Central memory CD4-positive, alpha-beta T cell (primary cell): Measurements from ENCODE around the gene PTPRM.
"Not testable (repeated sequence)": the region's sequence is repeated elsewhere in the genome, so short reads cannot be mapped to it uniquely, and the experiment has no call there.

ENCODE experiments used
- DNase-seq: peaks from one replicate; pipeline ENCODE4 v3.0.0; 2022

PTPRM gene

DNA sequence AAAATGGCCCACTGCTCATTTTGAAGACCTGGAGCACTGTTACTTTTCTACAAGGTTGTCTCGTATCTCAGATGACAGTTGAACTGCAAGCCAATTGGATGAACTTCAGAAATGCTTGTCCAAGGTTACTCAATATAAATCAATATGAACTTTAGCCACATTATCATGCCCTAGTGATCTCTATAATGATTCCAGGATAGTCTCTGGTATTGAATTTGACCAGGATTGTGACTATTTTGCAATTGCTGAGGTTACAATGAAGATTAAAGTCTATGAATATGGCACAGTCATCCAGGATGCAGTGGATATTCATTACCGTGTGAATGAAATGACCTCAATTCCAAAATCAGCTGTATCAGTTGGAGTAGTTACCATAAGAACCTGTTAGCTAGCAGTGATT is 846.1 kb downstream of the PTPRM start:
- no peak for DNase-seq

DNA sequence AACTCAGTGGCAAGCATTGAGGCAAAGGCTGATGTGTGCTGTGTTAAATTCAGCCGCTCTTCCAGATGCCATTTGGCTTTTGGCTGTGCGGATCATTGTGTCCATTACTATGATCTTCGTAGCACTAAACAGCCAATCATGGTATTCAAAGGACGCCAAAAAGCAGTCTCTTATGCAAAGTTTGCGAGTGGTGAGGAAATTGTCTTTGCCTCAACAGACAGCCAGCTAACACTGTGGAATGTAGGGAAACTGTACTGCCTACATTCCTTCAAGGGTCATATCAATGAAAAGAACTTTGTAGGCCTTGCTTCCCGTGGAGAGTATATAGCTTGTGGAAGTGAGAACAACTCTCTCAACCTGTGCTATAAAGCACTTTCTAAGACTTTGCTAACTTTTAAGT is 846.6 kb downstream of the PTPRM start:
- no peak for DNase-seq

DNA sequence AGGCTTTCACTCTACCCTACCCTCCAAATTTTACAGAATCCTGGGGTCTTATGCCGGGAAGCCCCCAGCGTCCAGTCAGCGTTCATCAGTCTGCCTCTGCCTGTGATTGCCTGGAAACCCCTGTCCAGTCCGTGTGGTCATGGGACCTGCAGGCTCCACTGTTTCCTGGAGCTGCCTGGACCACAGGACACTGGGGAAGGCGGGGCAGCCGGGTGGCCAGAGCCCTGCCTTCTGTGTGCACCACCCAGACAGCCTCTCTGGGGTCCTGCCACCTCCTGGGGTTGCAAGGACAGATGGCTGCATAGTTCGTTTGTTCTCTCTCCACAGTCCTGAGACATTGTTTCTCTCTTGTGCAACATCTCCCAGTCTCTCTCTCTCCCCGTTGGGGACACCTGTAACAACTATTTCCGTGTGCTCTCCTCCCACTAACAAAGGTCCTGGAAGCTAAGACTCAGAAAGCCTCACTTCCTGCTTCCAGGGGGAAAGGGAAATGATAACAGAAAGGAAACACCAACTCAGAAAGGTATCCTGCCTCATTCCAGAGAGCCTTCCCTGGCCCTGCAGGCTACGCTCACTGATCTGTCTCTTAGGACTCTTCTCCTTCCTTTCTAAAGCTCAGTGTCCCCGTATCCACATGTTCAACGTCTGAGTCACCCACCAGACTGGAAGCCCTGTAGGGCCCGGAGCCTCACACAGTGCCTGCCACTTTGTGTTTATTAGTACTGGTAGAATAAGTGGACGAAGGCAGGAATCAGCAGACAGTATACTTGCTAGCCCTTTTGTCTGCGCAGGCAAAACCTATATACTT is 849.3 kb downstream of the PTPRM start:
- DNase-seq = no peak

DNA sequence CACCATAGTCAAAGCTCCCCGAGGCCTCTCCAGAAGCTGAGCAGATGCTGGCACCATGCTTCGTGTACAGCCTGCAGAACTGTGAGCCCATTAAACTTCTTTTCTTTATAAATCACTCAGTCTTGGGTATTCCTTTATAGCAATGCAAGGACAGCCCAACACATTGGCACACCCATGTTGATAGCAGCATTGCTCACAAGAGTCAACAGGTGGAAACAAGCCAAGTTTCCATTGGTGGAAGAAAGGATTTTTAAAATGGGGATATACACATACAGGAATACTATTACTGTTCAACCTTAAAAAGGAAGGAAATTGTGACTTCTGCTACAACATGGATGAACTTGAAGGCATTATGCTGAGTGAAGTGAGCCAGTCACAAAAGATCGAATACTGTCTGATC is 855.3 kb downstream of the PTPRM start:
- DNase-seq = no peak

DNA sequence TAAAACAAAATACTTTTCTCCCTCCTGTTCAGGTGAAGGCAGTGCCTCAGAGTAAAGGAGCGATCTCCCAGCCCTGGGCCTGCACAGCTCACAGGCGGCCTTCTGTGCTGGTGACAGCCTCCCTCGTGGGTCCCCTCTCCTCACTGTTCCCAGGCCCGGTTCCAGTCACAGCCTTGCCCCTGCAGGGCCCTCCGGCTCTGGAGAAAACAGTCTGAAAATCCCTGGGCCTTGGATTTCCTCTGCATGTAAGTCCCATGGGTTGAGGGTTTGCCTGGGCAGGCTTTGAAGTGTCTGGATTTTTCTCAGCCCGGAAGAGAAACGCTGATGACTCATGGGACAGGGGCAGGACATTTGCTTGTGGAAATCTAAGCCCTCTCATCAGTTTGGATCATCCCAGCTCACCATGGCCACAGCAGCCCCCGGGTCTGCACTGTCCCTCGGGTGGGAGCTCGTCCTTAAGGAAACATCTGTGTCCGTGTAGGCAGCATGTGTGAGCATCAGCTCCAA is 856.0 kb downstream of the PTPRM start:
- DNase-seq = no peak

DNA sequence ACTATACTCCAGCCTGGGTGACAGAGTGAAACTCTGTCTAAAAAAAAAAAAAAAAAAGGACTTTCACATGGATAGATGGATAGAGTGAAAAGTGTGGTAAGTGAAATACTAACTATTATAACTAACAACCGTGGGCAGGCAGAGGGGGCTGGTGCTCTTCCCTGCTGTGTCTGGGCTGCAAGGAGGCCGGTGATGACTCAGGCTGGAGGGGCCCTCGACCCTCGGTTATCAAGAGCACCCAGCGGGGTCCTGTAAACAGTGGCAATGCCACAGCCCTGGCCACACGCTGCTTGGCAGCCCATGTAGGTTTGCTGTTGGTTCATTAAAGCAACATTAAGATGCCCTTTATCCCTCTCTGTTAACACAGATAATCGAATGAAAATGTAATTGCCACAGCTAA is 857.4 kb downstream of the PTPRM start:
- no peak for DNase-seq

DNA sequence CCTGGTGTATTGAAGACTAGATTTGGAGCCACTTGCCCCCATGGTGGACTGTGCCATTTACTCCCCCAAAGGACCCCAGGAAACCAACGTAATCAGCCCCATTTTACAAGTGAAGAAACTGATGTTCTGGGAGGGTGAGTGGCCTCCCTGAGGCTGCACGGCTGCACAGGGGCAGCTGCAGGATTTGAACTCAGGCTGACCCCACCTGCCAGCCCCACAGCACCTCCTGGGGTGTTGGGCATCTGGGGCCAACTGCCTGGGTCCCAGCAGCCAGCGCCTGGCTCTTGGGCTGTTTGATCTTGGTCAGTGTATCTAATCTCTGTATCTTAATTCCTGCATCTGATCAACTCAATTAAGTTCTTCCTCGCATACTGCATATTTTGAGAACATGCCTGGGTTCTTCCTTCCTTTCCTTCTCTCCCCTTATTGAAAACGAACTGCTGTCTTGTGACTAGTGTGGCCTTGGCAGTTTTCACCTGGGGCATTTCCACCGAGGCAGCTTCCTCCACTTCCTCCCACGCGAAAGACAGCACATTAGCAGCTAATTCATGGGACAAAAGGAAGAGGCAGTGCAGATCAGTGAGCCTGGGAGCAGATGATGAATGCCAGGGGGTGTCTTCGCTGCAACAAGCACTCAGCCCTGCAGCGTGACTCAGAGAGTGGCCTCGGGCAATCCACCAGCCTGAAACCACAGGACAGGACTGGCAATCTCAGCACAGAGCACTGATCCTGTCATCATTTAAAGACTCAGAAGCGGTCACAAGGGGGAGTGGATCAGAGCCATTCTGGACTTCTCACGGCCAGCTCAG is 858.0 kb downstream of the PTPRM start:
- DNase-seq = no peak

DNA sequence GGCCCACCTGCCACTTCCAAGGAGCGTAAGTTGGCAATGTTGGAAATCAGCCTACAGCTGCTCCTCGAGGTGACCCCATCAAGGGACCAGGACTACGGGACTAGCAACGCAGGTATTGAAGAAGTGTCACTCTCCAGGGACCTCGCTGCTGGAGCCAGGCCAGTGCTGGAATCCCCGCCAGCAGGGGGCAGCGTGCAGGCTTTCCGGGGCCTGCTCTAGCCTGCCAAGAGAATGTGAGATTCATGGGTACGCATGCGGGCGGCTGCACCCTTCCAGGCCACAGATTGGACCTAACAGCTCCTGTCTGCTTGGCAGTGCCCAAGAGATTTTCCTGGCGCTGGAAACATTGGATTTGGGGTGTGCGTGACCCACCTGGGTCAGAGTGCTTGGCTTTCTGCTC is 859.3 kb downstream of the PTPRM start:
- DNase-seq = no peak

DNA sequence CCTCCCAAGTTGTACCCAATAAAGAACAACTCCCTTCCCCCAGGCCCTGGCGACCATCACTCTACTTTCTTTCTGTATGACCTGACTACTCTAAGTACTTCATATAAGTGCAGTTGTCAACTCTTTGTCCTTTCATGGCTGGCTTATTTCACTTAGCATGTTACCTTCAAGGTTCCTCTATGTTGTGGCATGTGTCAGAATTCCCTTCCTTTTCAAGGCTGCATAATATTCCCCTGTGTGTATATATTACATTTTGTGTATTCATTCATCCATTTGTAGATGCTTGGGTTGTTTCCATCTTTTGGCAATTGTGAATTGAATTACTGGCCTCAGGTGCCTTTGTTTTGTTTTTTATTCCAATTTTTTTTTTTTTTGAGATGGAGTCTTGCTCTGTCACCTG is 860.2 kb downstream of the PTPRM start:
- no peak for DNase-seq

DNA sequence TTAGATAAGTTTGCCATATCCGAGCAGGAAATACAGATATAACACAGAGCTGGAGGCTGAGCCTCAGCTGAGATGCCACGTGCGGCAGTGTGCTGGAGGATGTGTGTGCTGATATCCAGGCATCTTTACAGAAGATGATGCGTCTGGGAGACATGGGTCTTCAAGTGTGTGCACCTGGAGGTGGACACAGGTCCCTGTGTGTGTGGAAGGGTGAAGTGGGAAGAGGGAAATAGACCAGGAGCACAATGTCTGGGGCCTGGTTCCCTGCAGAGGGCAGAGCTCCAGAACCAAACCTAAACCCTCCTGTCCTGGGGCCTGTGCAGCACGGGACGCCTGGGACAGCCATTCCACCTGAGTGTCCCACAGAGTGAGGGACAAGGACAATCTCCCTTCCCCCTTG is 861.8 kb downstream of the PTPRM start:
- no peak for DNase-seq

DNA sequence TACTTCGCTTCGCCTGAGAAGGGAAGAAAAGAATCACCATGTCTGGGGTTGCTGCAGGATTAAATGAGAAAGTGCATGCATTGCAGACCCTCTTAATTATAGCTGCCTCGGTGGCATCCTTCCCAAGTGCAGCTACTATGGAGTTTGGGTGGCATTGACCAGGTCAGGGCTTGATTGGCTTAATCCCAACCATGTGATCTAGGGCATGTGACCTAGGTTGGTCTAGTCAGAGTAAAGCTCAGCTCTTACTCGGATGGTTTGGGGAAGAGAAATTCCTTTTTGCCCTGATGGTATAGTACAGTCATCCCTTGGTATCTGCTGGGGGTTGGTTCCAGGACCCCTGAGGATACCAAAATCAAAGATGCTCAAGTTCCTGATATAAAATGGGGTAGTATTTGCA is 863.9 kb downstream of the PTPRM start:
- DNase-seq = no peak

DNA sequence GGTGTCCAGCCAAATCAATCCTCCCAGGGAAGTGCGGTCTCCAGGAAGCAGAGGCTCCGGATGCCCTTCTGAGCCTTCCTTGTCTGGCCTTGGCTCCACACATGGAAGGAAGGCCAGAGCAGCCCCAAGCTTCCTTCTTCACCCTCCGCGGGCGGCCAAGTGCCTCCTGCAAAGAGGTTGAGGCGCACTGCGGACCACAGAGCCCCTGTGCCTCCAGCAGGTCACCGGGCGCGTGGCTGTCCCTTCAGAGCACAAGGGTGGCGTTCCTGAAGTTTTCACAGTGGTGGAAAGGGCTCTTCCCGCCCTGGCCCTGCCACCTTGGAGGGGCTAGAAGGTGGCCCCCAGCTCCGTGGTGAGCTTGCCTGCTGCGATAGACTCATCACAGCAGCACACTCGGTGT is 866.2 kb downstream of the PTPRM start:
- DNase-seq = no peak

DNA sequence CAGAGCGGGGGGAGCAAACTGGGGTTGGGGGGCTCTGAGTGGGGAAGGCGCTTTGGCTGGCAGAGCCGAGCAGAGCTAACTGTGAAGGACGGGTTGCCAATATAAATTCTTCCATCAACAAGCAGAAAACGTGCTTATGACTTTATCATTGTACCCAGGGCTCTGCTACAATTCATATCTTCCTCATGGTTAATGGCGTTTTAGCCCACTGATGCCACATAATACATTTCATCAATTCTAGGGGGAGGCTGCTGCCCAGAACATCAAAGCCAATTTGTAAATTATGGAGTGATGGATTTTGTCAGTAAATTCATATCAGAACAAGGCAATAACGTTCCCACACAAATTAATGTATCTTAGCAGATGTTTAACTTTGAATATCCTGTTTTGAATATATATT is 866.7 kb downstream of the PTPRM start:
- DNase-seq = no peak

DNA sequence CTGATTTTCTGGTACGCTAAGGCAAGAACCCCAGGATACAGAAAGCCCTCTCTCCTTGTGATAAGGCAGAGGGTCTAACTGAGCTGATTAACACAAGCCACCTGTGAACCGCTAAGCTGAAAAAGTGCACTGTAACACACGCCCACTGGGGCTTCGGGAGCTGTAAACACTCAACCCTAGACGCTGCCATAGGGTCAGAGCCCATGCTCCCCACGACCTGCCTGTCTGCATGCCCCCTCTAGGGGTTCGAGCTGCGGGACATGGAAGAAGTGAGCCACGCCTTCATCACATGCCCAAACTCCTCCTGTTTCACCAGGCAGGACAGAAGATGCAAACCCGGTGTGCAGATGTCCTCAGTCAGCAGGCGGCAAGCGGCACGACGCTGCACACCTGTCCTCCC is 868.3 kb downstream of the PTPRM start:
- no peak for DNase-seq

DNA sequence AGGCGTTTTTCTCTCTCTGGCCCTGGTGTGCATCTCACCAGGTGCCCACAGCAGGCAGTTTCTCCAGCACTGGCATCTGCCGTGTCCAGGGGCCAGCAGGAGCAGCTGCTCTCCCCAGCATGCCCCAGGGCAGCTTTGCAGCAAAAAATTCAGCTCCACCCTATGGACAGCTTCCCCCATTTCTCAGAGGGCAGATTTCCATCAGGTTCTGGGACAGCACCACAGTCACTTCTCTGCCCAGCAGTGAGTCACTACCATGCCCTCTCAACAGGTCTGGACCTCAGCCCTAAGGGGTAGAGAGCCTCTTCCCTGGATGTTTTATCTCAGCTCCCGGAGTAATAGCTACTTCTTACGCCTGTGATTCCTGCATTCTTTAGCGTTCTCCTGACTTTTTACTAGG is 871.9 kb downstream of the PTPRM start:
- DNase-seq = no peak

DNA sequence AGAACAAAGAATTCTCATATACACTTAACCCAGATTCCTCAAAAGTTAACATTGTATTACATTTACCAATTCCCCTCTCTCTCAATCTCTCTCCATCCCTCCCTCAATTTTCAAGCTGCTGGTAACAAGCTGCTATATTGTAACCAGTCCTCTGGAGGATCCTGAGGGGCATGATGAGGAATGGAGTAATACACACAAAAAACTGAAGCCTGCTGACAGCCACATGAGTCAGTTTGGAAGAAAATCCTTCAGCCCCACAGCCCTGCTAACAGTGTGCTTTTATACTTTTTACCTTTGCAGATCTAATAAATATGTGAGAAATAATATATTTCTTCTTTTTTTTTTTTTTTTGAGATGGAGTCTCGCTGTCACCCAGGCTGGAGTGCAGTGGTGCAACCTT is 876.4 kb downstream of the PTPRM start:
- no peak for DNase-seq

DNA sequence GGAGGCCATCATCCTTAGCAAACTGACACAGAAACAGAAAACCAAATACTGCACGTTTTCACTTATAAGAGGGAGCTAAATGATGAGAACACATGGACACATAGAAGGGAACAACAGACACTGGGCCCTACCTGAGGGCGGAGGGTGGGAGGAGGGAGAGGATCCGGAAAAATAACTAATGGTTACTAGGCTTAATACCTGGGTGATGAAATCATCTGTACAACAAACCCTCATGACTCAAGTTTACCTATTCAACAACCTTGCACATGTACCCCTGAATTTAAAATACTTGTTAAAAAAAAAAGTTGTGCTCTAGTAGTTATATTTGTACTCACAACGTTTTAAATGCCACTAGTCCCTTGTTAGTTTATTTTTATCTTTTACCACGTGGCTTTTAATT is 879.8 kb downstream of the PTPRM start:
- not testable (repeated sequence) for DNase-seq

DNA sequence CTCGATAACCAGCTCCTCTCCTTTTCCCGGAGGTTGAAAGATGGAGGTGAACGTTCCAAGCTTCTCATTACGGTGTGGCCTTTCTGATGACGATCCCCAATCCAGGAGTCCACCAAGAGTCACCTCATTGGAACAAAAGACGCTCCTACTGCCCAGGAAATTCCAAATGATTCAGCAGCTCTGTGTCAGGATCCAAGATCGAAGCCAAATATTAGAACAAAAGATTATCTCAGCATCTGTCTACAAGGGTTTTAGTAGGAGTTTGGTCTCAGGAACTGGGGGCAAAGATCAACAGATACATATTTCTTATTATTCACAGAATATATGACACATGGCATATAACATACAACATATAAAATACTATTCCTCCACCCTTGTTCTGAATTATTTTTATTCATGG is 881.0 kb downstream of the PTPRM start:
- no peak for DNase-seq

DNA sequence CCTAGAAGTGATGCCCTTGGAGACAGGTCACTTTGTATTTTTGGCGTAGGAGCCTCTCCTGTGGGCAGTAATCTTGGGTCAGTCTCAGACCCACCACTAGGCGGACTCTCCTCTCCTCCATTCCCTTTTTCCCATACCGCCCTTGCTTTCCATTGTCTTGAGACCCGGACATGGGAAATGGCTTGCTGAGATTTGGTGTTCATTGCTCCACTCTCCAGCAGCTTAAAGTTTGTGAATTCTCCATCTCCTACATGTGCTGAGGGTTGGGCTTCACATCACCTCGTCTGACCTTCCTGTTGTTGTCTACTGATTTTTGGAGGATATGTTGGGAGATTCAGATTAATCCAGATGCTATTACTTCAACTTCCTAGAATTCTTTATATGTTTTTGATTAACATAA is 882.9 kb downstream of the PTPRM start:
- no peak for DNase-seq

DNA sequence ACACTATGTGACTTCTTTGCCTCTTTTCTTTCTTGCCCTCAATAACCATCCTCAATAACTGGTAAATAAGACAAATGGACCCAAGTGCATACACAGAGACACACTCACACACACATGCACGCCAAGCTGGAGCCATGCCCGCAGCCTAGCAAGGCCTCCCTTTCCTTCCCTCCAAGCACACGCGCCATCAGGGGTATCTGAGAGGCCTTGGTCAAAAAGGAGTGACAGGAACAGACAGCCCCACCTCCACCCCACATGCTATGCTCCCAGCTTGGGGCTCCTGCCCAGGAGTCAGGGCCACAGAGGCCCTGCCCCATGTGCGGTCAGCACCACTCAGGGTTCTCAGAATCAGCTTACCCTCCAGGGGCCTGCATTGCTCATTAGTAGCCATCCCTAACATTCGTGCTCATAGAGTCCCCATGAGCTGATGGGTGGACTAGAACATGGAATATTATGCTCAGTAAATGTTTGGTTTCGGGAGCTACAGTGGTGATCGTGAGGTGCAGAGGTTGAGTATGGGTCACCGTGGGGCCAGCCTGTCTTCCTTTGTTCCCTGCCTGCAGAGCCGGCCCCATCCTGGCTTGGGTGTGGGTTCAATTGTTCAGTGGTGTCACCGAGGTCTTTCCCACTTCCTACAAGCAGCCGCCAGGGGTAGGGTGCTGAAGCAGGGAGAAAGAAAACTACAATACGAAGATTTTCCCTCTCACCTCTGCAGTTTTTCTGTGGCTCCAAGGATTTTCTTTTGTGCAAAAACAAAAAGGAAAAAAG is 884.0 kb downstream of the PTPRM start:
- no peak for DNase-seq

DNA sequence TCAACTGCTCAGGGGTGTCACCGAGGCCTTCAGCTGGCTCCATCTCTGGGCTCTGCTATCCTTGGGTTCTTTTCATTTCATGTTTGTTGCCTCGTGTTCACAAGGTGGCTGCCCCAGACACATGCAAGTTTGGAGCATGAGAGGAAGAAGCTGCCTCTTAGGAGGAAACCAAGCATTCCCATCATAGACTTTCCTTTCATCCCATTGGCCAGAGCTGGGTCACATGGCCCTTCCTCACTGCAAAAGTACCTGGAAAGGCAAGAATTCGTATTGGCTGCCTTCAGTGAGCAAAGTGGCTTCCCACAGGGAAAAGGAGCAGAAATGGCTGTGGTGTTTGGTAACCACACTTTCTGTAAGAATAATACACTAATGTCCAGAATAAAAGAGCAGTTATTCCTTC is 886.4 kb downstream of the PTPRM start:
- no peak for DNase-seq

DNA sequence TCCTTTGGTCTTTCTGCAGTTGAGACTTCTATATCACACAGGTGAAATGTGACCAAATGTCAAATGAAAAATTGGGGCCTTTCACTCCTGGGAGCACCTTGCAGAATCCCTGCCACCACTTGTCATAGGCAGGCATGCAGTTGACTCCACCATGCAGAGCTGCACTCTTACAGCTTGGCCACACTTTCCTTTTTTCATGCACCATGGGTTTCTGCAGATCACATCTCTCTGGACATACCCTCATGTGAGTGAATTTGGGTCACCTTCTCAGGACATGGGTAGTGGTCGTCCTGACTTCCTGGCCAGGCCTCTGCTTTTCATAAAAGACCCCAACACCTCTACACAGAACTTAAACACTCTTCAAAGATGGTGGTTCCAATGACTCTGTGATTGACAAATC is 887.0 kb downstream of the PTPRM start:
- no peak for DNase-seq
